AG08395 (cell line): ENCODE results near the gene RETSAT.
"Not testable (repeated sequence)": the region's sequence is repeated elsewhere in the genome, so short reads cannot be mapped to it uniquely, and the experiment has no call there.

ENCODE experiments used
- DNase-seq: peaks from one replicate; pipeline ENCODE4 v3.0.0; 2012; ENCODE audit warnings: mixed read lengths, low spot score

RETSAT gene

GRCh38 chr2:85330839-85331636 lies 23.3 kb downstream of the RETSAT start:
- no peak for DNase-seq

- DNase-seq: not testable (repeated sequence)
Observed at GRCh38 chr2:85329701-85330100, 24.6 kb downstream of the RETSAT start.

- DNase-seq: no peak
Observed at GRCh38 chr2:85329181-85329651, 25.1 kb downstream of the RETSAT start.

GRCh38 chr2:85327822-85328617 lies 26.3 kb downstream of the RETSAT start, which contains the start of gene TGOLN2:
Gene TGOLN2, minus strand, starts transcription at chr2:85327989. Its CDS starts 27 bp downstream, at chr2:85327962.
- DNase-seq: peak; percentile 98

- peak; percentile 53 for DNase-seq
Observed at GRCh38 chr2:85327160-85327821, 27.0 kb downstream of the RETSAT start.

GRCh38 chr2:85326406-85327159 lies 27.7 kb downstream of the RETSAT start:
- peak; percentile 10 for DNase-seq

GRCh38 chr2:85325466-85325811 lies 28.9 kb downstream of the RETSAT start:
- DNase-seq: no peak

GRCh38 chr2:85324639-85325465 lies 29.5 kb downstream of the RETSAT start:
- peak; percentile 15 for DNase-seq

GRCh38 chr2:85323988-85324367 lies 30.4 kb downstream of the RETSAT start:
- DNase-seq: not testable (repeated sequence)

- DNase-seq: no peak
Observed at GRCh38 chr2:85323351-85323987, 30.9 kb downstream of the RETSAT start.

- DNase-seq: no peak
Observed at GRCh38 chr2:85319796-85320195, 34.5 kb downstream of the RETSAT start.

- DNase-seq: peak; percentile 62
Observed at GRCh38 chr2:85318222-85319074, 35.9 kb downstream of the RETSAT start.

- not testable (repeated sequence) for DNase-seq
Observed at GRCh38 chr2:85315921-85316320, 38.4 kb downstream of the RETSAT start.

GRCh38 chr2:85314884-85315242 lies 39.5 kb downstream of the RETSAT start:
- DNase-seq: no peak

- DNase-seq: peak; percentile 68
Observed at GRCh38 chr2:85312404-85312803, 41.9 kb downstream of the RETSAT start.

GRCh38 chr2:85310330-85310729 lies 44.0 kb downstream of the RETSAT start:
- DNase-seq: no peak

- DNase-seq: no peak
Observed at GRCh38 chr2:85309699-85310321, 44.5 kb downstream of the RETSAT start.

GRCh38 chr2:85308896-85309555 lies 45.3 kb downstream of the RETSAT start:
- DNase-seq: peak; percentile 49
